Gastroesophageal sphincter (tissue), 3 donors: Measurements from ENCODE around the gene SLC25A33.

Experiments
- EP300 ChIP-seq: sonication (generic); formaldehyde crosslinking; IDR thresholded peaks from one replicate; pipeline ENCODE4 v1.6.1; 2017; ENCODE audit warnings: antibody characterized with exemption, mild to moderate bottlenecking
- POLR2A ChIP-seq, 2 donors: fragments of 450-650 bp; IDR thresholded peaks; one replicate each; pipeline ENCODE4 v1.6.1; 2017; ENCODE audit warnings: antibody characterized with exemption in 2 of 2, mild to moderate bottlenecking in 2 of 2, moderate library complexity in 1 of 2
- POLR2AphosphoS5 ChIP-seq: sonication (generic); formaldehyde crosslinking; IDR thresholded peaks from one replicate; pipeline ENCODE4 v1.6.1; 2017; ENCODE audit warnings: antibody characterized with exemption
- TF ChIP-seq, protein P1 (sequence below), 4 experiments: fragments of 200-600 bp in 2 of 4; fragments of 450-650 bp in 2 of 4; sonication (generic) in 1 of 4; IDR thresholded peaks; one replicate each; pipeline ENCODE4 v1.5.1; 2017 to 2019; ENCODE audit warnings: antibody characterized with exemption in 4 of 4, mild to moderate bottlenecking in 2 of 4, moderate library complexity in 2 of 4

DNA sequence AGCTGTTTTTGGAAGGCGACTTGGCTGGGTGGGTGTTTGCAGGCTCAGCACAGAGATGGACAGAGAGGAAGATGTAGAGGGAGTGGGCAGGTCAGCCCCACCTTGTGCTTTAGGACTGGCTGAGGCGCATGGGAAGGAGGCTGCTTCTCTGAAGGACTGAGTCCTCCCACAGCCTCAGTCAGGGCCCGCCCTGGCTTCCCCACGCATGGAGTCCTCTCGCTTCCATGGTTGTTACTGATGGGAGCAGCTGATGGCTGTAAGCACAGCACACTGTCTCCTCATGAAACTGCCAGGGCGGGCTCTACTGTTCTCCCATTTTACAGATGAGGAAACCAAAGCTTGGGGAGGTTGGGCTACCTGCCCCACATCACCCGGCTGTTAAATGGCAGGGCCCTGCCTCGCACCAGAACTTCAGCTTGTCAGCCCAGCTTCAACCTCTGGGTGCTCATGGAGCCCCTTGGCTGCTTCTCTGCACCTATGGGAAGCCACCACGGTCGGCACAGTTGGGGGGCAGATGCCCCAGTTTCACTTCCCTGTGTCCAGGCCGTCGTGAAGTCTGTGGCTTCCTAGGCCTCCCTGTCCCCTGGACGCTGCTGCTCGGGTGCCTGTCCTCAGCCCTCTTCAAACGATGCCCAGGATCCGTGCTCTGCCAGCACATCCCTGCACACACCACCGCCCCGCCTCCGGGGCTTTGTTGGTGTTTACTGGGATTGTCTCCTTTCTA, 51.8 kb downstream of the SLC25A33 start:
- TF ChIP-seq POLR2A (IDR thresholded peaks at IDR 0.05) (no peak), EP300 (no peak), POLR2AphosphoS5 (no peak)
- TF ChIP-seq, protein P1, sequence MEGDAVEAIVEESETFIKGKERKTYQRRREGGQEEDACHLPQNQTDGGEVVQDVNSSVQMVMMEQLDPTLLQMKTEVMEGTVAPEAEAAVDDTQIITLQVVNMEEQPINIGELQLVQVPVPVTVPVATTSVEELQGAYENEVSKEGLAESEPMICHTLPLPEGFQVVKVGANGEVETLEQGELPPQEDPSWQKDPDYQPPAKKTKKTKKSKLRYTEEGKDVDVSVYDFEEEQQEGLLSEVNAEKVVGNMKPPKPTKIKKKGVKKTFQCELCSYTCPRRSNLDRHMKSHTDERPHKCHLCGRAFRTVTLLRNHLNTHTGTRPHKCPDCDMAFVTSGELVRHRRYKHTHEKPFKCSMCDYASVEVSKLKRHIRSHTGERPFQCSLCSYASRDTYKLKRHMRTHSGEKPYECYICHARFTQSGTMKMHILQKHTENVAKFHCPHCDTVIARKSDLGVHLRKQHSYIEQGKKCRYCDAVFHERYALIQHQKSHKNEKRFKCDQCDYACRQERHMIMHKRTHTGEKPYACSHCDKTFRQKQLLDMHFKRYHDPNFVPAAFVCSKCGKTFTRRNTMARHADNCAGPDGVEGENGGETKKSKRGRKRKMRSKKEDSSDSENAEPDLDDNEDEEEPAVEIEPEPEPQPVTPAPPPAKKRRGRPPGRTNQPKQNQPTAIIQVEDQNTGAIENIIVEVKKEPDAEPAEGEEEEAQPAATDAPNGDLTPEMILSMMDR (IDR thresholded peaks at IDR 0.05): no peak
